ENCODE results near the gene GBX2.
"Not testable (repeated sequence)": the region's sequence is repeated elsewhere in the genome, so short reads cannot be mapped to it uniquely, and the experiment has no call there.

The GBX2 gene

GRCh38 chr2:236146436-236146835 lies 21.8 kb downstream of the GBX2 start:
- no peak overlapping the region for H3K4me3 ChIP-seq (ENCODE audit: low read depth, low read length)
- TF ChIP-seq, protein P1, sequence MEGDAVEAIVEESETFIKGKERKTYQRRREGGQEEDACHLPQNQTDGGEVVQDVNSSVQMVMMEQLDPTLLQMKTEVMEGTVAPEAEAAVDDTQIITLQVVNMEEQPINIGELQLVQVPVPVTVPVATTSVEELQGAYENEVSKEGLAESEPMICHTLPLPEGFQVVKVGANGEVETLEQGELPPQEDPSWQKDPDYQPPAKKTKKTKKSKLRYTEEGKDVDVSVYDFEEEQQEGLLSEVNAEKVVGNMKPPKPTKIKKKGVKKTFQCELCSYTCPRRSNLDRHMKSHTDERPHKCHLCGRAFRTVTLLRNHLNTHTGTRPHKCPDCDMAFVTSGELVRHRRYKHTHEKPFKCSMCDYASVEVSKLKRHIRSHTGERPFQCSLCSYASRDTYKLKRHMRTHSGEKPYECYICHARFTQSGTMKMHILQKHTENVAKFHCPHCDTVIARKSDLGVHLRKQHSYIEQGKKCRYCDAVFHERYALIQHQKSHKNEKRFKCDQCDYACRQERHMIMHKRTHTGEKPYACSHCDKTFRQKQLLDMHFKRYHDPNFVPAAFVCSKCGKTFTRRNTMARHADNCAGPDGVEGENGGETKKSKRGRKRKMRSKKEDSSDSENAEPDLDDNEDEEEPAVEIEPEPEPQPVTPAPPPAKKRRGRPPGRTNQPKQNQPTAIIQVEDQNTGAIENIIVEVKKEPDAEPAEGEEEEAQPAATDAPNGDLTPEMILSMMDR (IDR thresholded peaks at IDR 0.05; ENCODE audit: low read depth, low read length) = no peak

GRCh38 chr2:236143811-236144210 lies 24.4 kb downstream of the GBX2 start:
- no peak overlapping the region for H3K4me3 ChIP-seq (ENCODE audit: low read depth, low read length)
- TF ChIP-seq, protein P1 (IDR thresholded peaks at IDR 0.05; ENCODE audit: low read depth, low read length) = no peak

DNA sequence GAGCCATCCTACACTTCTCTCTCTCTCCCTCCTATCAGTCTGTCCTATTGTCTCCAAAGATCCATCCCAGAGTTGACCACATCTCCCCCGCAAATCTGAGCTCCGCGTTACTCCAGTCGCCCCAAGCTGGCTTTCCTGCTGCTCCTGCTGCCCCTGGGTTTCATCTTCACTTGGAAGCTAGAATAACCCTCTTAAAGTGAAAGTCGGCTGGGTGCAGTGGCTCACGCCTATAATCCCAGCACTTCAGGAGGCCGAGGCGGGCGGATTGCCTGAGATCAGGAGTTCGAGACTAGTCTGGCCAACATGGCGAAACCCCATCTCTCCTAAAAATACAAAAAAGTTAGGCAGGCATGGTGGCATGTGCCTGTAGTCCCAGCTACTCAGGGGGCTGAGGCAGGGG lies 26.6 kb downstream of the GBX2 start:
- not testable (repeated sequence) for H3K4me3 ChIP-seq (ENCODE audit: low read depth, low read length)

DNA sequence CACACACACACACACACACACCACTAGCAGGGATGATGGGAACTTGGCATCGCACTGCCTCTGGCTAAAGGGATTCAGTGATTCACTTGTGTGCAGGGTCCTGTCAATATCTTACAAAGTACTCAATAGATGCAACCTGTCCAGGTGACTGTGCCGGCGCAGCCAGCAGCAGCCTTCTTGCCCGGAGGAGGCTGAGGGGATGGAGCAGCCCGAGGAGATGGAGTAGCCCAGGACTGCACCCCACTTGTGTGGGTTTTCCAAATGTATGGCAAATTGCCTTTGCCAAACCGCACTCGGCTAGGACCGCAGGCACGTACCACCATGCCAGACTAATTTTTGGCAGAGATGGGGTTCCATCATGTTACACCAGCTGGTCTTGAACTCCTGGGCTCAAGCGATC lies 31.1 kb downstream of the GBX2 start:
- TF ChIP-seq, protein P1 (IDR thresholded peaks at IDR 0.05; ENCODE audit: low read depth, low read length) = no peak
- no peak overlapping the region for H3K4me3 ChIP-seq (ENCODE audit: low read depth, low read length)

GRCh38 chr2:236136538-236136937 lies 31.6 kb downstream of the GBX2 start:
- no peak overlapping the region for H3K4me3 ChIP-seq (ENCODE audit: low read depth, low read length)
- TF ChIP-seq, protein P1 (IDR thresholded peaks at IDR 0.05; ENCODE audit: low read depth, low read length) = no peak

GRCh38 chr2:236133410-236134012 lies 34.7 kb downstream of the GBX2 start:
- TF ChIP-seq, protein P1 (IDR thresholded peaks at IDR 0.05; ENCODE audit: low read depth, low read length) = no peak; the same call in 1 of the 2 replicates
- H3K4me3 ChIP-seq (ENCODE audit: low read depth, low read length) = no peak overlapping the region

GRCh38 chr2:236131073-236131692 lies 37.0 kb downstream of the GBX2 start:
- H3K4me3 ChIP-seq (ENCODE audit: low read depth, low read length) = no peak overlapping the region
- TF ChIP-seq, protein P1 (IDR thresholded peaks at IDR 0.05; ENCODE audit: low read depth, low read length) = no peak

Data from WI38 (cell line).